Prostate gland (tissue), 2 donors: Measurements from ENCODE around the gene POU2F1. TPM values are rescaled to one million over a fixed set of nuclear protein-coding genes. Genes with fewer than 3 reads are reported as not detected.
"Not testable (repeated sequence)": the region's sequence is repeated elsewhere in the genome, so short reads cannot be mapped to it uniquely, and the experiment has no call there.

Experiments
- DNase-seq: peaks from one replicate; pipeline ENCODE4 v3.0.0-alpha.2; 2019; ENCODE audit warnings: low spot score
- H3K27ac ChIP-seq, 2 donors: fragments of 200-600 bp; sonication (generic); 2 replicates each; pipeline ENCODE4 v1.5.1; 2017 to 2019
- H3K27me3 ChIP-seq: fragments of 200-600 bp; sonication (generic); replicated peaks from 2 replicates; pipeline ENCODE4 v1.5.1; 2019; ENCODE audit not compliant: insufficient read depth
- H3K36me3 ChIP-seq, 2 donors: fragments of 200-600 bp; sonication (generic); 1 replicate in 1 of 2; 2 replicates in 1 of 2; pipeline versions ENCODE4 v1.5.1 to v1.8.1; 2017 to 2019
- H3K4me1 ChIP-seq: fragments of 200-600 bp; sonication (generic); replicated peaks from 2 replicates; pipeline ENCODE4 v1.5.1; 2019
- H3K4me3 ChIP-seq, 2 donors: fragments of 200-600 bp; sonication (generic); 2 replicates each; pipeline ENCODE4 v1.5.1; 2017 to 2019
- H3K9me3 ChIP-seq: fragments of 200-600 bp; sonication (generic); 2 replicates; pipeline ENCODE4 v1.5.1; 2017
- CTCF ChIP-seq, 4 experiments: fragments of 200-600 bp in 2 of 4; fragments of 450-650 bp in 2 of 4; sonication (generic) in 2 of 4; IDR thresholded peaks; 1 replicate in 3 of 4; 2 replicates in 1 of 4; pipeline ENCODE4 v1.5.1; 2016 to 2019; ENCODE audit warnings: antibody characterized with exemption in 4 of 4, mild to moderate bottlenecking in 2 of 4, moderate library complexity in 2 of 4
- POLR2A ChIP-seq: fragments of 450-650 bp; IDR thresholded peaks from one replicate; pipeline ENCODE4 v1.6.1; 2016; ENCODE audit warnings: antibody characterized with exemption, mild to moderate bottlenecking
- POLR2AphosphoS5 ChIP-seq: sonication (generic); formaldehyde crosslinking; IDR thresholded peaks from one replicate; pipeline ENCODE4 v1.6.1; 2017; ENCODE audit warnings: antibody characterized with exemption
- whole genome bisulfite sequencing: methylation state at CpG from one replicate; pipeline ENCODE4 v1.1.5; 2018; 5-methylcytosine and 5-hydroxymethylcytosine counted together
- intact Hi-C: fragments of 100-400 bp; cut with DNase I; formaldehyde crosslinking; loops from one replicate; pipeline ENCODE4 v1.14.2; 2022
- total RNA-seq, 2 donors: library from RNA; depleted of rRNA; stranded (reverse); fragments of >200 nt; gene quantifications; one replicate each; pipeline ENCODE4 v1.1.0, GENCODE V29; 2016

Gene POU2F1
- total RNA-seq, 2 donors from 2014 or later: 10.9 to 26.6 TPM

DNA sequence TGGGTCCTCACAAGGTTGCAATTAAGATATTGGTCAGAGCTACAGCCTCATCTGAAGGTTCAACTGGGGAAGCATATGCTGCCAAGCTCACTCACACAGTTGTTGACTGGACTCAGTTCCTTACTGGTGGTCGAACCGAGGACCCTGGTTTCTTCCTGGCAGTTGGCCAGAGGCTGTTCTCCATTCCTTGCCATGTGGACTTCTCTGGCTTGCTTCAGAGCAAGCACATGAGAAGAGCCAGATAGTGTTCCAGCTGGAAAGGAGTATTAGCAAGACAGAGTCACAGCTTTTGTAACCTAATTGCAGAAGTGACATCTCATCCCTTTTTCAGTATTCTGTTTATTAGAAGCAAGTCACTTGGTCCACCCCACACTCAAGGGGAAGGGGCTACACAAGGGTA, 23.6 kb downstream of the POU2F1 start:
- 95% methylated on average over 2 of the region's 2 CpGs for WGBS
- no peak overlapping the region for H3K27ac ChIP-seq
- intact Hi-C loops: no loop called here
- TF ChIP-seq POLR2AphosphoS5 (no peak), CTCF (IDR thresholded peaks at IDR 0.05) (no peak), POLR2A (no peak)
- H3K36me3 ChIP-seq: no peaks in the 10 kb centered on the region
- H3K4me3 ChIP-seq: no peak overlapping the region
- H3K4me1 ChIP-seq: no peaks in the 10 kb centered on the region
- no peaks in the 10 kb centered on the region for H3K9me3 ChIP-seq
- H3K27me3 ChIP-seq: no peaks in the 10 kb centered on the region
- DNase-seq: no peak

DNA sequence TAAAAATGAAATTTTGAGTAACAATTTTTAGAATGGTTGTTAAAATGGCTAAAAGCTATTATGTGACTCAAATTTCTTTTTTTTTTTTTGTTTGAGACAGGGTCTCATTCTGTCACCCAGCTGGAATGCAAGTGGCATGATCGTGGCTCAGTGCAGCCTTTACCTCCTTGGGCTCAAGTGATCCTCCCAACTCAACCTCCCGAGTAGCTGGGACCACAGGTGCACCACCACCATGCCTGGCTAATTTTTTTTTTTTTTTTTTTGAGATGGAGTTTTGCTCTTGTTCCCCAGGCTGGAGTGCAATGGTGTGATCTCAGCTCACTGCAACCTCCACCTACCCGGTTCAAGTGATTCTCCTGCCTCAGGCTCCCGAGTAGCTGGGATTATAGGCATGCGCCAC, 24.5 kb downstream of the POU2F1 start:
- DNase-seq, H3K27ac ChIP-seq, intact Hi-C loops, H3K4me3 ChIP-seq, H3K27me3 ChIP-seq, H3K9me3 ChIP-seq, H3K4me1 ChIP-seq, H3K36me3 ChIP-seq: not testable (repeated sequence)
- 98% methylated on average over 5 of the region's 5 CpGs for WGBS

GRCh38 chr1:167246971-167247370, 26.3 kb downstream of the POU2F1 start:
- DNase-seq: no peak
- Histone ChIP-seq H3K4me1 (no peaks in the 10 kb centered on the region), H3K27ac (no peak overlapping the region), H3K27me3 (no peaks in the 10 kb centered on the region), H3K36me3 (no peaks in the 10 kb centered on the region), H3K4me3 (no peak overlapping the region), H3K9me3 (no peaks in the 10 kb centered on the region)
- intact Hi-C loops: no loop called here
- no peak for TF ChIP-seq POLR2A
- TF ChIP-seq CTCF (IDR thresholded peaks at IDR 0.05): no peak
- TF ChIP-seq POLR2AphosphoS5: no peak
- 73% methylated on average over 5 of the region's 5 CpGs for WGBS

DNA sequence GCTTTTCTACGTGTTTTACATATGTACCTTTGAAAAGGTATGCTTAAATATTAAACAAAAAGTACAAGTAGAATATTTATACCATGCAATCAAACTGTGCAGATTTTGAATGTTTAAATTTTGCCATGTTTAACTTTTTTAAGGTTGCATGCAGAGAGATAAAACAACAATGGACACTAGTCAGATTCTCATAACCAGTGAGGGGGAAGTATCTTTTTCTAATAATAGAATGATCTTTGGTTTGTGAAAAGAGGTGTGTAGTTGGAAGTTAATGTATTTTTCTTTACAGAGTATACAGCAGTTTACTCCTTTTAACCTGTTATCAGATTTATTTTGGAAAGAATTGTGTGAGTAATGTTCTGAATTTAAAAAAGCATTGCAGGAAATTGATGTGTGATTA, 27.1 kb downstream of the POU2F1 start:
- Histone ChIP-seq H3K36me3 (no peaks in the 10 kb centered on the region), H3K4me1 (no peaks in the 10 kb centered on the region), H3K27me3 (no peaks in the 10 kb centered on the region), H3K9me3 (no peaks in the 10 kb centered on the region), H3K4me3 (no peak overlapping the region), H3K27ac (no peak overlapping the region)
- WGBS: 82% methylated on average over 1 of the region's 1 CpG
- no peak for DNase-seq
- intact Hi-C loops: no loop called here
- TF ChIP-seq POLR2AphosphoS5 (no peak), CTCF (IDR thresholded peaks at IDR 0.05) (no peak), POLR2A (no peak)

DNA sequence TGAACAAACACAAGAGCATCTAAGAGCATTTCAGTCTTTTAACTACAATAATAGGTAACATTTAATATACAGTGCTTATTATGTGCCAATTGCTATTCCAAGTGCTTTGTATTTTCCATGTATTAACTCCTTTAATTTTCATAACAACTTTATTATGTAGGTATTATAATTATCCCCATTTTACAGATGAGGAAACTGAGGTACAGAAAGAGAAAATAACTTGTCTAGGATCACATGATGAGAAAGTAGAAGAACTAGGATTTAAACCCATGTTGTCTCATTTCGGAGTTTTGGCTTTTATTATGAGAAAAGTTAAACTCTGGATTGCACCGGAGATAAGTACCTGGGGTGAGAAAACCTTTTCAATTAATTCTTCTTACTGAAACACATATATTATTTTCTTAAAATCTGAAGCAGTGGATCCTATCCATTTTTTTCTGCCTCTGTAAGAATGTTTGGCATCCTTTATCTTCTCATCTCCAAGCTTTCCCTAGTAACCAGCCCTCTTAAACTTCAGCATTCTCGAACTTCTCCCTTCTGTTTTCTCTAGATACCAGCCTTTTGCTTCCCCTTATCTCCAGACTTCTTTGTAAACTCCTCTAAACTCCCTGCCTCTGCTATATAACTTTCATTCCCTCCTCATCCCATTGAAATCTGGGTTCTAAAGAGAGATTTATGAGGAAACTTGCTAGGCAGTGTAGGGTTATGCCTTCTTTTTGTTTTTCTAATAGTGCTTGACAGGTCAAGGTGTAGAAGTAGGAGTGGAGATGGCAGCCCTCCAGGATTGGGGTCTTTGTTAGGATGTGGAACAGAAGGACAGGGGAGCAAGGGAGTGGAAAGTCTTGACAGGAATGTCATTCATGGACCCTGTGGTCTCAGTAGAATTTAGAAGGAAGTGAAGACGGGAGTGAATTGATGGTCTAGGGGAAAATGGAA, 28.3 kb downstream of the POU2F1 start:
- 78% methylated on average over 4 of the region's 4 CpGs for WGBS
- intact Hi-C loops: no loop called here
- TF ChIP-seq POLR2AphosphoS5 (no peak), POLR2A (no peak), CTCF (IDR thresholded peaks at IDR 0.05) (no peak)

More for the DNA sequence above, 28.3 kb downstream of the POU2F1 start:
- Histone ChIP-seq H3K9me3 (no peaks in the 10 kb centered on the region), H3K4me3 (no peak overlapping the region), H3K36me3 (no peaks in the 10 kb centered on the region), H3K4me1 (no peaks in the 10 kb centered on the region), H3K27ac (no peak overlapping the region), H3K27me3 (no peaks in the 10 kb centered on the region)
- no peak for DNase-seq
